PFSK-1 (cell line): ENCODE measurements around the gene BRAF.

ENCODE experiments used
- FOXP2 ChIP-seq: optimal IDR thresholded peaks from 2 replicates; pipeline ENCODE3; 2011; ENCODE audit warnings: borderline replicate concordance, control low read depth, inconsistent platforms; ENCODE audit not compliant: insufficient read depth; ENCODE audit errors: extremely low read length, extremely low read depth
- POLR2AphosphoS5 ChIP-seq: IDR thresholded peaks from 2 replicates; pipeline ENCODE4 v1.6.1; 2012; ENCODE audit warnings: low read depth, mild to moderate bottlenecking, control low read depth, low read length, moderate library complexity
- SIN3A ChIP-seq: IDR thresholded peaks from 2 replicates; pipeline ENCODE4 v1.6.1; 2012; ENCODE audit warnings: mild to moderate bottlenecking, low read length, moderate library complexity, borderline replicate concordance; ENCODE audit not compliant: insufficient read depth
- TAF1 ChIP-seq: IDR thresholded peaks from 2 replicates; pipeline ENCODE4 v1.6.1; 2012; ENCODE audit warnings: low read length, control low read depth, borderline replicate concordance; ENCODE audit not compliant: insufficient read depth
- TF ChIP-seq, protein P1 (sequence below), 2 experiments: IDR thresholded peaks; 2 replicates each; pipeline versions ENCODE4 v1.6.1 to v1.8.0; 2011 to 2012; ENCODE audit warnings: low read depth in 2 of 2, low read length in 2 of 2, control low read depth in 1 of 2, inconsistent platforms in 1 of 2, mild to moderate bottlenecking in 1 of 2, moderate library complexity in 1 of 2; ENCODE audit not compliant: insufficient read depth in 1 of 2

BRAF gene

GRCh38 chr7:140966561-140967233 is 42.0 kb upstream of the BRAF start:
- TF ChIP-seq, protein P1, sequence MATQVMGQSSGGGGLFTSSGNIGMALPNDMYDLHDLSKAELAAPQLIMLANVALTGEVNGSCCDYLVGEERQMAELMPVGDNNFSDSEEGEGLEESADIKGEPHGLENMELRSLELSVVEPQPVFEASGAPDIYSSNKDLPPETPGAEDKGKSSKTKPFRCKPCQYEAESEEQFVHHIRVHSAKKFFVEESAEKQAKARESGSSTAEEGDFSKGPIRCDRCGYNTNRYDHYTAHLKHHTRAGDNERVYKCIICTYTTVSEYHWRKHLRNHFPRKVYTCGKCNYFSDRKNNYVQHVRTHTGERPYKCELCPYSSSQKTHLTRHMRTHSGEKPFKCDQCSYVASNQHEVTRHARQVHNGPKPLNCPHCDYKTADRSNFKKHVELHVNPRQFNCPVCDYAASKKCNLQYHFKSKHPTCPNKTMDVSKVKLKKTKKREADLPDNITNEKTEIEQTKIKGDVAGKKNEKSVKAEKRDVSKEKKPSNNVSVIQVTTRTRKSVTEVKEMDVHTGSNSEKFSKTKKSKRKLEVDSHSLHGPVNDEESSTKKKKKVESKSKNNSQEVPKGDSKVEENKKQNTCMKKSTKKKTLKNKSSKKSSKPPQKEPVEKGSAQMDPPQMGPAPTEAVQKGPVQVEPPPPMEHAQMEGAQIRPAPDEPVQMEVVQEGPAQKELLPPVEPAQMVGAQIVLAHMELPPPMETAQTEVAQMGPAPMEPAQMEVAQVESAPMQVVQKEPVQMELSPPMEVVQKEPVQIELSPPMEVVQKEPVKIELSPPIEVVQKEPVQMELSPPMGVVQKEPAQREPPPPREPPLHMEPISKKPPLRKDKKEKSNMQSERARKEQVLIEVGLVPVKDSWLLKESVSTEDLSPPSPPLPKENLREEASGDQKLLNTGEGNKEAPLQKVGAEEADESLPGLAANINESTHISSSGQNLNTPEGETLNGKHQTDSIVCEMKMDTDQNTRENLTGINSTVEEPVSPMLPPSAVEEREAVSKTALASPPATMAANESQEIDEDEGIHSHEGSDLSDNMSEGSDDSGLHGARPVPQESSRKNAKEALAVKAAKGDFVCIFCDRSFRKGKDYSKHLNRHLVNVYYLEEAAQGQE (IDR thresholded peaks at IDR 0.05; ENCODE audit: insufficient read depth in 1 of 2, low read depth in 2 of 2, low read length in 2 of 2): no peak
- TF ChIP-seq POLR2AphosphoS5 (no peak), SIN3A (no peak), FOXP2 (no peak), TAF1 (no peak)

DNA sequence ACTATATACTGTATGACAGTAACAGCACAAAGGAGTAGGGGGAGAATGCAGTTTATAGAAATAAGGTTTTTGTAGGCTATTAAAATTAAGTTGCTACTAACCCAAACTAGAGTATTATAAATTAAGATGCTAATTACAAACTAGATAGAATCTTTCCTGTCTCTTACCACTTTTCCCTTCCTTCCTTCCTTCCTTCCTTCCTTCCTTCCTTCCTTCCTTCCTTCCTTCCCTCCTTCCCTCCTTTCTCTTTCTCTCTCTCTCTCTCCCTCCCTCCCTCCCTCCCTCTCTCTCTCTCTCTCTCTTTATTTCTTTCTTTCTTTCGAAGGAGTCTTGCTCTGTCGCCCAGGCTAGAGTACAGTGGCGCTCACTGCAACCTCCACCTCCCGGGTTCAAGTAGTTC is 36.4 kb upstream of the BRAF start:
- TF ChIP-seq FOXP2 (no peak), SIN3A (no peak), POLR2AphosphoS5 (no peak), TAF1 (no peak)
- TF ChIP-seq, protein P1 (IDR thresholded peaks at IDR 0.05; ENCODE audit: insufficient read depth in 1 of 2, low read depth in 2 of 2, low read length in 2 of 2): no peak

- TF ChIP-seq, protein P1 (IDR thresholded peaks at IDR 0.05; ENCODE audit: insufficient read depth in 1 of 2, low read depth in 2 of 2, low read length in 2 of 2): no peak
- TF ChIP-seq TAF1: no peak
- no peak for TF ChIP-seq SIN3A
- no peak for TF ChIP-seq FOXP2
- TF ChIP-seq POLR2AphosphoS5: no peak
Measured at GRCh38 chr7:140945940-140946339, 21.2 kb upstream of the BRAF start.

DNA sequence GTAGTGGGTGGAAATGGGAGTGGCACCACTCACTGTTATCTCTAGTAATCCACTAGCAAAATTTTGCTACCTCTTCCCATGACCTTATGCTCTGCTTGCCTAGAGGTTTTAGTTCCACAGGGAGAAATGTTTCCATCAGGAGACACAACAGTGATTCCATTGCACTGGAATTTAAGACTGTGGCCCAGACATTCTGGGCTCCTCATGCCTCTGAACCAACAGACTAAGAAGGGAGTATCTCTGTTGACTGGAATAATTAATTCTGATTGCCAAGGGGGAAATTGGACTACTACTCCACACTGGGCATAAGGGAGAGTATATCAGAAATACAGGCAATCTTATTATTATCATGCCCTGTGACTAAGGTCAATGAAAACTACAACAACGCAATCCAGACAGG is 16.2 kb upstream of the BRAF start:
- TF ChIP-seq SIN3A (no peak), FOXP2 (no peak), POLR2AphosphoS5 (no peak), TAF1 (no peak)
- TF ChIP-seq, protein P1 (IDR thresholded peaks at IDR 0.05; ENCODE audit: insufficient read depth in 1 of 2, low read depth in 2 of 2, low read length in 2 of 2): no peak

GRCh38 chr7:140937702-140938264 is 13.1 kb upstream of the BRAF start:
- TF ChIP-seq POLR2AphosphoS5 (no peak), SIN3A (no peak), FOXP2 (no peak), TAF1 (no peak)
- TF ChIP-seq, protein P1 (IDR thresholded peaks at IDR 0.05; ENCODE audit: insufficient read depth in 1 of 2, low read depth in 2 of 2, low read length in 2 of 2): no peak
